A549 (cell line): ENCODE measurements around the gene SOCS4.

Experiments
- CEBPB ChIP-seq, 2 experiments: fragments of >200 bp in 1 of 2; sonication (Bioruptor Twin) in 1 of 2; formaldehyde crosslinking in 1 of 2; IDR thresholded peaks; 2 replicates each; pipeline ENCODE4 v1.6.1; 2012 to 2016
- CTCF ChIP-seq: fragments of >200 bp; sonication (Bioruptor Twin); formaldehyde crosslinking; IDR thresholded peaks from 3 replicates; pipeline ENCODE4 v1.5.1; 2016
- E2F6 ChIP-seq: IDR thresholded peaks from 2 replicates; pipeline ENCODE4 v1.6.1; 2012; ENCODE audit warnings: low read depth, borderline replicate concordance
- HDAC2 ChIP-seq: fragments of 200-600 bp; sonication (generic); IDR thresholded peaks from 2 replicates; pipeline ENCODE4 v1.6.1; 2016
- JUN ChIP-seq, 2 experiments: fragments of >200 bp; sonication (Bioruptor Twin); formaldehyde crosslinking; IDR thresholded peaks; 2 replicates in 1 of 2; 3 replicates in 1 of 2; pipeline ENCODE4 v1.6.1; 2016 to 2017
- KDM1A ChIP-seq: fragments of 200-600 bp; sonication (generic); IDR thresholded peaks from 2 replicates; pipeline ENCODE4 v1.6.1; 2016; ENCODE audit warnings: low read depth, mild to moderate bottlenecking
- MAFK ChIP-seq: fragments of 450-650 bp; IDR thresholded peaks from 2 replicates; pipeline ENCODE4 v1.6.1; 2014; ENCODE audit not compliant: partially characterized antibody
- RFX5 ChIP-seq: fragments of 450-650 bp; IDR thresholded peaks from 2 replicates; pipeline ENCODE4 v1.7.1; 2014; ENCODE audit warnings: antibody characterized with exemption, mild to moderate bottlenecking, moderate library complexity
- RNF2 ChIP-seq: fragments of 200-600 bp; sonication (generic); IDR thresholded peaks from 2 replicates; pipeline ENCODE4 v1.6.1; 2016; ENCODE audit warnings: low read depth, mild to moderate bottlenecking, antibody characterized with exemption, moderate library complexity, borderline replicate concordance
- TP53 ChIP-seq: fragments of 250-450 bp; sonication (Bioruptor Pico); IDR thresholded peaks from 2 replicates; pipeline ENCODE4 v1.5.0; 2021; ENCODE audit warnings: mild to moderate bottlenecking, moderate library complexity

- no peak for TF ChIP-seq E2F6
- no peak for TF ChIP-seq HDAC2
- TF ChIP-seq RNF2, result no peak
- no peak for TF ChIP-seq CTCF
- TF ChIP-seq KDM1A, result no peak
- TF ChIP-seq JUN (IDR thresholded peaks at IDR 0.05), result no peak
- no peak for TF ChIP-seq RFX5
- TF ChIP-seq CEBPB (IDR thresholded peaks at IDR 0.05), result no peak
- TF ChIP-seq MAFK, result no peak
- no peak for TF ChIP-seq TP53 (CRISPR knock-in tag)
These were observed 41.9 kb upstream of the SOCS4 start for GRCh38 chr14:54985156-54985555.
